ENCODE results near the gene SMTNL2. TPM values are rescaled to one million over a fixed set of nuclear protein-coding genes. Genes with fewer than 3 reads are reported as not detected.

SMTNL2 gene
- total RNA-seq, 1 experiment from 2014 or later = not detected

GRCh38 chr17:4609761-4610160 lies 25.4 kb downstream of the SMTNL2 start:
- Histone ChIP-seq H3K4me2 (ENCODE audit: low read length) (no peak overlapping the region), H3K36me3 (ENCODE audit: low read depth, low read length) (no peaks in the 10 kb centered on the region), H3K9me2 (replicated peaks; ENCODE audit: low read length) (no peaks in the 10 kb centered on the region)

GRCh38 chr17:4610162-4610561 lies 25.8 kb downstream of the SMTNL2 start:
- CTCF ChIA-PET = no interaction called here
- Histone ChIP-seq H3F3A (ENCODE audit: low read length, unreplicated experiment) (no peaks in the 10 kb centered on the region), H3K4me2 (ENCODE audit: low read length) (no peak overlapping the region), H3K79me2 (ENCODE audit: low read length) (no peaks in the 10 kb centered on the region), H3K27ac (ENCODE audit: low read length) (no peak overlapping the region), H3K9ac (ENCODE audit: low read length) (no peak overlapping the region), H3K9me2 (replicated peaks; ENCODE audit: low read length) (no peaks in the 10 kb centered on the region), H3K9me3 (ENCODE audit: low read length) (no peaks in the 10 kb centered on the region), H3K4me3 (ENCODE audit: low read length) (no peak overlapping the region), H3K36me3 (ENCODE audit: low read depth, low read length) (no peaks in the 10 kb centered on the region), H3K4me1 (ENCODE audit: insufficient read depth, low read length) (no peaks in the 10 kb centered on the region), H2AFZ (ENCODE audit: low read length) (no peak overlapping the region), H3K27me3 (ENCODE audit: low read length) (peaks cover 23% of the 10 kb centered on the region; the same call in 1 of the 2 replicates), H4K20me1 (ENCODE audit: low read length) (no peaks in the 10 kb centered on the region)
- POLR2A ChIA-PET (ENCODE audit: unreplicated experiment) = no interaction called here
- ATAC-seq (no peak), DNase-seq (no peak)
- TF ChIP-seq EZH2 (IDR thresholded peaks at IDR 0.05; ENCODE audit: low read length, unreplicated experiment) (no peak), CTCF (conservative IDR thresholded peaks at IDR 0.05; ENCODE audit: low read depth, low read length) (no peak), EZH2phosphoT487 (IDR thresholded peaks at IDR 0.05; ENCODE audit: borderline replicate concordance, low read length) (no peak)
- intact Hi-C loops (cut with micrococcal nuclease) = no loop called here
- BruUV-seq (replicated peaks) = no TSS peak

More at GRCh38 chr17:4609761-4610160, 25.4 kb downstream of the SMTNL2 start:
- Histone ChIP-seq H3K4me1 (ENCODE audit: insufficient read depth, low read length) (no peaks in the 10 kb centered on the region), H2AFZ (ENCODE audit: low read length) (no peak overlapping the region), H3K27ac (ENCODE audit: low read length) (no peak overlapping the region), H3K9me3 (ENCODE audit: low read length) (no peaks in the 10 kb centered on the region), H3K27me3 (ENCODE audit: low read length) (peaks cover 23% of the 10 kb centered on the region; the same call in 1 of the 2 replicates), H3K79me2 (ENCODE audit: low read length) (no peaks in the 10 kb centered on the region), H3K9ac (ENCODE audit: low read length) (no peak overlapping the region), H4K20me1 (ENCODE audit: low read length) (no peaks in the 10 kb centered on the region), H3F3A (ENCODE audit: low read length, unreplicated experiment) (no peaks in the 10 kb centered on the region), H3K4me3 (ENCODE audit: low read length) (no peak overlapping the region)
- no peak for DNase-seq
- TF ChIP-seq CTCF (conservative IDR thresholded peaks at IDR 0.05; ENCODE audit: low read depth, low read length) = no peak
- no peak for TF ChIP-seq EZH2 (IDR thresholded peaks at IDR 0.05; ENCODE audit: low read length, unreplicated experiment)
- TF ChIP-seq EZH2phosphoT487 (IDR thresholded peaks at IDR 0.05; ENCODE audit: borderline replicate concordance, low read length) = no peak
- POLR2A ChIA-PET (ENCODE audit: unreplicated experiment) = no interaction called here
- CTCF ChIA-PET = no interaction called here
- no TSS peak for BruUV-seq (replicated peaks)
- no peak for ATAC-seq
- intact Hi-C loops (cut with micrococcal nuclease) = no loop called here

- Histone ChIP-seq H3K4me1 (ENCODE audit: insufficient read depth, low read length) (no peaks in the 10 kb centered on the region), H4K20me1 (ENCODE audit: low read length) (no peaks in the 10 kb centered on the region), H3K79me2 (ENCODE audit: low read length) (no peaks in the 10 kb centered on the region), H3K9me3 (ENCODE audit: low read length) (no peaks in the 10 kb centered on the region), H3K27ac (ENCODE audit: low read length) (no peak overlapping the region), H3F3A (ENCODE audit: low read length, unreplicated experiment) (no peaks in the 10 kb centered on the region), H3K27me3 (ENCODE audit: low read length) (peaks cover 23% of the 10 kb centered on the region; the same call in 1 of the 2 replicates), H3K4me3 (ENCODE audit: low read length) (no peak overlapping the region), H3K36me3 (ENCODE audit: low read depth, low read length) (no peaks in the 10 kb centered on the region), H3K9me2 (replicated peaks; ENCODE audit: low read length) (no peaks in the 10 kb centered on the region), H3K4me2 (ENCODE audit: low read length) (no peak overlapping the region), H3K9ac (ENCODE audit: low read length) (no peak overlapping the region), H2AFZ (ENCODE audit: low read length) (no peak overlapping the region)
- intact Hi-C loops (cut with micrococcal nuclease) = no loop called here
- POLR2A ChIA-PET (ENCODE audit: unreplicated experiment) = interaction anchor here (0.5 kb wide), 1 partner anchor 943 kb away, joined by 4 read pairs; no protein-coding TSS in a partner anchor
- TF ChIP-seq EZH2 (IDR thresholded peaks at IDR 0.05; ENCODE audit: low read length, unreplicated experiment) = no peak
- no peak for TF ChIP-seq CTCF (conservative IDR thresholded peaks at IDR 0.05; ENCODE audit: low read depth, low read length)
- TF ChIP-seq EZH2phosphoT487 (IDR thresholded peaks at IDR 0.05; ENCODE audit: borderline replicate concordance, low read length) = no peak
- DNase-seq (no peak), ATAC-seq (no peak)
- BruUV-seq (replicated peaks) = no TSS peak
- CTCF ChIA-PET = no interaction called here
These were observed 26.3 kb downstream of the SMTNL2 start for GRCh38 chr17:4610656-4611055.

Measured in PC-3 (cell line).